ENCODE measurements around the gene POU3F3.

POU3F3 gene

GRCh38 chr2:104878863-104879512 lies 25.1 kb downstream of the POU3F3 start:
- no peak for DNase-seq

GRCh38 chr2:104880076-104880475 lies 26.2 kb downstream of the POU3F3 start:
- DNase-seq = no peak

- DNase-seq = no peak
Observed at GRCh38 chr2:104883357-104883756, 29.4 kb downstream of the POU3F3 start.

GRCh38 chr2:104885119-104885782 lies 31.3 kb downstream of the POU3F3 start:
- DNase-seq = no peak

GRCh38 chr2:104887676-104888075 lies 33.8 kb downstream of the POU3F3 start:
- no peak for DNase-seq

GRCh38 chr2:104888489-104889258 lies 34.8 kb downstream of the POU3F3 start:
- DNase-seq = no peak

- DNase-seq = no peak
Observed at GRCh38 chr2:104889291-104889959, 35.5 kb downstream of the POU3F3 start.

GRCh38 chr2:104889960-104890684 lies 36.2 kb downstream of the POU3F3 start:
- no peak for DNase-seq

GRCh38 chr2:104890685-104891069 lies 36.8 kb downstream of the POU3F3 start:
- no peak for DNase-seq

- no peak for DNase-seq
Observed at GRCh38 chr2:104891145-104891544, 37.2 kb downstream of the POU3F3 start.

- DNase-seq = no peak
Observed at GRCh38 chr2:104896446-104896845, 42.5 kb downstream of the POU3F3 start.

- DNase-seq = no peak
Observed at GRCh38 chr2:104897515-104898184, 43.7 kb downstream of the POU3F3 start.

GRCh38 chr2:104900608-104901007 lies 46.7 kb downstream of the POU3F3 start:
- DNase-seq = no peak

- no peak for DNase-seq
Observed at GRCh38 chr2:104901037-104901881, 47.3 kb downstream of the POU3F3 start.

- DNase-seq = no peak
Observed at GRCh38 chr2:104902317-104902716, 48.4 kb downstream of the POU3F3 start.
